HG02938 (cell line): ENCODE measurements around the gene TMBIM1.
A peak's percentile ranks its signal among the peaks of the same experiment; 100 is the strongest.

Experiments
- ATAC-seq: cut with Tn5 transposase; IDR thresholded peaks from one replicate; pipeline ENCODE4 v1.9.1; 2021; ENCODE audit warnings: mild to moderate bottlenecking, moderate library complexity; ENCODE audit not compliant: unreplicated experiment

Gene TMBIM1

GRCh38 chr2:218259099-218259961 lies 33.0 kb downstream of the TMBIM1 start:
- no peak for ATAC-seq

- ATAC-seq, result peak; percentile 84
These were observed 34.8 kb downstream of the TMBIM1 start for GRCh38 chr2:218257390-218257981.

DNA sequence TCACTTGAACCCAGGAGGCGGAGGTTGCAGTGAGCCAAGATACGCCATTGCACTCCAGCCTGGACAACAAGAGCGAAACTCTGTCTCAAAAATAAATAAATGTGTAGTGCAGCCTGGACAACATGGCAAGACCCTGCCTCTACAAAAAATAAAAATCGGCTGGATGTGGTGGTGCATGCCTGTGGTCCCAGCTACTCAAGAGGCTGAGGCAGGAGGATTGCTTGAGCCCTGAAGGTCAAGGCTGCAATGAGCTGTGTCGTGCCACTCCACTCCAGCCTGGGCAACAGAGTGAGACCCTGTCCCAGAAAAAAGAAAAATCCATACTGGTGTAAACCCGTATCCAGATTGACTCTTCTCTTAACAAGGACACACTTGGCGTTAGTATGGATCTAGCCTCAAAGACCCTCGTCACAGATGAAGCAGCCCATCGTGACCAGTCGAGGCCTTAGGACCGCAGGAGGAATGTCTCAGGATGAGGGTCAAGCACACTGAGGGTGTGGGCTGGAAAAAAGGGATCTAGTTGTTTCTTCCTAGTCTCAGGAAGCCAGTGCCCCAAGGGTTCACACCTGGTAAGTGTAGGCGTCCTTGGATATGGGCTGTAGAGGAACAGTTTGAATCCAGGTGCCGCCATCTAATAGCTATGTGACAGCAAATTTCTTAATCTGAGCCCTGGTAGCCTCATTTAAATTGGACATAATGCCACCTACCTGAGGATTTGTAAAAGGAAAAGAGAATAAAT lies 35.5 kb downstream of the TMBIM1 start:
- no peak for ATAC-seq

- no peak for ATAC-seq
These were observed 36.9 kb downstream of the TMBIM1 start for GRCh38 chr2:218255446-218255845.

GRCh38 chr2:218253232-218253625 lies 39.1 kb downstream of the TMBIM1 start:
- no peak for ATAC-seq

DNA sequence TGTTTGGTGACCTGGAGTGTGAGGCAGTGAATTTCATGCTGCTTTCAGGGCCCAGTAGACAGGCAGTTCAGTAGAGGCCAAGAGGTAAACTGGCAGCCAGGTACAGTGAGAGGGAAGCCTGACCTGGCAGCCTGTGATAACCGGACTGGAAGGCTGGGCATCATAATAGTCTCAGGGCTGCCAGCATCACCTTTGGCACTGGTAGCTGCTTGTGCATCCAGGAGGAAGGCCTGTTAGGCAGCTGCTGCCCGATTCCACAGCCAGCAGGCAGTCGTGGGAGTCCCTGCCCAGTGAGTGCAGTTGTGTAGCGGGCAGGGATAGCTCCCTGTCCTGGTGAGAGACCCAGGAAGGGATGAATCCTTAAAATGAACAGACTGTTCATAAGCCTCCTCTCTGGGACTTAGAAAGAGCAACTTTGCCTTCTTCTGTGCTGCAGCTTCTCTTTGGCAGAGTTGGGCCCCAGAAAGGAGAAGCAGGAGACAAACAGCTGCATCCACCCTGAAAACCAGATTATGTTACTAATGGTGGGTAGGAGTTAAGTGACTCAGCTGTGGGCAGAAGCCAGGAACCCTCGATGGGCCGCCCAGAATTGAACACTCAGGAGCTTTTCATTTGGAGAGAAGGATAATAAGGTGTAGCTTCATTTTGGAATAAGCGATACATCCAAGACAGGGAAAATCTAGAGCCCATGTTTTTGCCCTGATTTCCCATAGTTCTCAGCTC lies 39.6 kb downstream of the TMBIM1 start:
- ATAC-seq, result no peak

GRCh38 chr2:218249691-218250090 lies 42.6 kb downstream of the TMBIM1 start:
- ATAC-seq, result no peak

GRCh38 chr2:218245214-218245613 lies 47.1 kb downstream of the TMBIM1 start:
- ATAC-seq, result no peak

- ATAC-seq, result no peak
These were observed 47.6 kb downstream of the TMBIM1 start for GRCh38 chr2:218244665-218245064.

DNA sequence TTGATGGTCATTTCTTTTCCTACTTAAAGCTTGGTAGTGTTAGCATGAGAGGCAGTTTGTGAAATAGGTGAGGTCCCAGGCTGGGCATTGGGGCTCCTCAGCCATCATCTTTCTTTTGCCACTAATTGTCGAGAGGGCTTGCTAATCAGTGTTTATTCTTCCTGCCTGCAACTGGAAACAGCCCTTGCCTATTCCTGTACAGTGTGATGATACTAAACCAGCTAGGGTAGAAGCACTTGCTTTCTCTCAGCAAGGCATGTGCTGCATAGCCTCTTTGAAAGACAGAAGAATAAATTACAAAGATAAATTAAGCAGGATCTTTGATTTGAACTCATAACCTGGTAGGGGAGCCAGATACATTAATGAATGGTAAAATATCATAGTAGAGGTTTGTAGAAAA lies 48.1 kb downstream of the TMBIM1 start:
- no peak for ATAC-seq

GRCh38 chr2:218238887-218239286 lies 53.4 kb downstream of the TMBIM1 start:
- ATAC-seq, result no peak

- no peak for ATAC-seq
These were observed 55.5 kb downstream of the TMBIM1 start for GRCh38 chr2:218236829-218237228.

DNA sequence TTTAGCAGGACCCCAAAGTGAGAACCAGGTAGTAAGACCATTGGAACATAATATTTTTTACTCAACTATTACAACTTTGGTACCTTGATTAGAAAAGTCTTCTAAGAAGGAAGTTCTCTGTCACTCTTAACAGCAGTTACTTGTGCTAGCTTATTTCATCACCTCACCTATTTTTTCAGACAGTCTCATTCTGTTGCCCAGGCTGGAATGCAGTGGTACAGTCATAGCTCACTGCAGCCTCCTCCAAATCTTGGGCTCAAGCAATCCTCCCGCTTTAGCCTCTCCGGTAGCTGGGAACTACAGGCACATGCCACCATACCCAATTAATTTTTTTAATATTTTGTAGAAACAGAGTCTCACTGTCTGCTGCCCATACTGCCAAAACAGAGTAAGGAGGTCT lies 57.3 kb downstream of the TMBIM1 start:
- no peak for ATAC-seq

GRCh38 chr2:218234521-218234920 lies 57.8 kb downstream of the TMBIM1 start:
- ATAC-seq, result no peak

DNA sequence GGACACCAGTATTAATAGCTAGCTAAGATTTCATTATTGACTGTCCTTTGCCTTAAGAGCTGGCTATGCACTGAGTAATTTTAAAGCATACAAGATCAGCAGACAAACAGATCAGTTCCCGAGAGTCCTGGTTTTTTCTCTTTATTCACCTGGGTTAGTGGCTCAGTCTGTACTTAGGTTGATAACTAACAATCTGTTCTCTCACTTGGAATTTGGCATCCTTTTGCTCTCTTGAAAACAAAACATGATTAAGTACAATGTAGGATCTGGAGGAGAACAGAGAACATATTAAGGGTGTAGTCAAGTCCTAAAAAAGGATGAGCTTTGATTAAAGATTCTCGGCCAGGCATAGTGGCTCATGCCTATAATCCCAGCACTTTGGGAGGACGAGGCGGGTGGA lies 58.8 kb downstream of the TMBIM1 start:
- ATAC-seq, result no peak

DNA sequence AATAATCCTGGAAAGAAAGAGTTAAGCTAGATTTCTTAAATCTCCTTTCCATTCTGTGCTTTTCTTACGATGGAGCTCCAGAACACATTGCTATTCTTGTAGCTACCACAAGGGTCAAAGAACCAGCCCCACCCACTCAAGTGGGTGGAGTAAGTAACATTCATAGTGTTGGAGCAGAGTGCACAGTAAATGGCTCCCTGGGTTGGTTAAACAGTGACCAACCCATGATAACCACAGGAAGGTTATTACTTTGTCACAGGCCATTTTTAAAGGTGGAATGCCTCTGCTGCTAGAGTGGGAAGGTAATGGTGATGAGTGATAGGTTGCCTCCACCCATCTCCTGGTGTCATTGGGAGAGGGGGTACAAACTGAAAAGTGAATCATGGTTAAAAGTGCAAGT lies 61.4 kb downstream of the TMBIM1 start:
- ATAC-seq, result peak; percentile 78

GRCh38 chr2:218229851-218230250 lies 62.5 kb downstream of the TMBIM1 start:
- ATAC-seq, result no peak

DNA sequence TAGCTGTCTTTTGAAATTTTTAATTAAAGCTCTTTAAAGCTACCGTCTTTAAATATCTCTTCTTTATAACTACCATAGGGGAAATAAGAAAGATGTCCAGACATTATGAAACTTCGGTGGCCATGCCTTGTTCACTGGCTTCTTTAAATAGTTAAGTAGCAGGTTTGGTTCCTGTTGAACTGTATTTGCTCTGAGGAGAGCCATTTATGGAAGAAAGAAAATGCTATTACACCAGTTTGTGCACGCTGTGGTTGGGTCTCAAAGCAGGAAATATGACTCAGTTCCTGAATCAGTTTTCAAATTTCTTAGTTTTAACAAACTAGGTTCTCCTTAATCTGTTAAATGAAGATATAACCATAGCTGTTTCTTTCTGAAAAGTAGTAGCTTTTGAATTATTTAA lies 63.1 kb downstream of the TMBIM1 start:
- peak; percentile 84 for ATAC-seq

DNA sequence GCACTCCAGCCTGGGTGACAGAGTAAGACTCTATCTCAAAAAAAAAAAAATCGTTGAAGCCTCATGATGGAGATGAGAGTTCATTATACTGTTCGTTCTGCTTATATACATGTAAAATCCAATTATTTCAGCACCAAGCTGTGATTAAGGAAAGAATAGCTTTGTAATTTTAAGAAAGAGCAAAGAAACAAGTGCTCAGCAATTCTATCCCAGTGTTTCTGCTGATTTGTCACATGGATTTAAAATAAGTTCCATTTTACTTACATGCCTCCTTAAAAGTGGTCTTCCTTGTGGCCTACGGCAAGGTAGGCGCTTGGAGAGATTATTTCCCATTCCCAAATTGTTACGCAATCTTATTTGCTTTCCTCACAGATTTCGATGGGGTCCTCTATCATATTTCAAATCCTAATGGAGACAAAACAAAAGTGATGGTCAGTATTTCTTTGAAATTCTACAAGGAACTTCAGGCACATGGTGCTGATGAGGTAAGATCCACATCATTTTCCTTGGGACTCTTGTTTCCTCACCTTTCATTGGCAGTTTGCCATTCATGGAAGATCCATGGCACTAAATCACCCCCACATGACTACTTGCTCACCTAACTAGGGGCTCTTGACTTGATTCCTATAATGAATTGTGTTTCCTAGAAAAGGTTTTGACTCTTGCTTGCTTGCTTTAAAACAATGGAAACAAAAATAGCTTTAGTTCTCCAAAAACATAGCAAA lies 63.8 kb downstream of the TMBIM1 start:
- no peak for ATAC-seq

GRCh38 chr2:218226903-218227302 lies 65.4 kb downstream of the TMBIM1 start:
- no peak for ATAC-seq
